ENCODE measurements around the gene GFPT2.

Gene GFPT2

DNA sequence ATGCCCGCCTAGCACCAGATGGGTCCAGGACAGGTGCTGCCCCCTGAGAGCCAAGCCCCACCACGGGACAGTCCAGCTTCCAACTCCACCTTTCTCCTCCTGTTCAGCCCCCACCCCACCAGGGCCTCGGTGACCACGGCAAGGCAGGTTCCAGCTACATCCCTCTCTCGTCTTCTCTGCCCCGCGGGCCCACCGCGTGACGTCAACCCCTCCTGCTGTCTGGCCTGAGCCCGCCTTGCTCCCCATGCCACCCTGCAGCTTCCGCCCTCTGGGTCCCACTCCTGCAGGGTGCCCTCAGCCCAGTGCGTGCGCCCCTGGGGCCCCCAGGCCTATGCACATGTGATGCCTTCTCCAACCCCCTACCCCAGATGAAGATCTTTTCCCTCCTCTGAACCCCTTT, 6.8 kb downstream of the GFPT2 start:
- TF ChIP-seq, protein P1, sequence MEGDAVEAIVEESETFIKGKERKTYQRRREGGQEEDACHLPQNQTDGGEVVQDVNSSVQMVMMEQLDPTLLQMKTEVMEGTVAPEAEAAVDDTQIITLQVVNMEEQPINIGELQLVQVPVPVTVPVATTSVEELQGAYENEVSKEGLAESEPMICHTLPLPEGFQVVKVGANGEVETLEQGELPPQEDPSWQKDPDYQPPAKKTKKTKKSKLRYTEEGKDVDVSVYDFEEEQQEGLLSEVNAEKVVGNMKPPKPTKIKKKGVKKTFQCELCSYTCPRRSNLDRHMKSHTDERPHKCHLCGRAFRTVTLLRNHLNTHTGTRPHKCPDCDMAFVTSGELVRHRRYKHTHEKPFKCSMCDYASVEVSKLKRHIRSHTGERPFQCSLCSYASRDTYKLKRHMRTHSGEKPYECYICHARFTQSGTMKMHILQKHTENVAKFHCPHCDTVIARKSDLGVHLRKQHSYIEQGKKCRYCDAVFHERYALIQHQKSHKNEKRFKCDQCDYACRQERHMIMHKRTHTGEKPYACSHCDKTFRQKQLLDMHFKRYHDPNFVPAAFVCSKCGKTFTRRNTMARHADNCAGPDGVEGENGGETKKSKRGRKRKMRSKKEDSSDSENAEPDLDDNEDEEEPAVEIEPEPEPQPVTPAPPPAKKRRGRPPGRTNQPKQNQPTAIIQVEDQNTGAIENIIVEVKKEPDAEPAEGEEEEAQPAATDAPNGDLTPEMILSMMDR (IDR thresholded peaks at IDR 0.05; ENCODE audit: insufficient read depth, low read depth, low read length, missing control alignments) = no peak
- no peak overlapping the region for H3K4me3 ChIP-seq (ENCODE audit: low read length)
- DNase-seq (ENCODE audit: low read depth) = no peak

DNA sequence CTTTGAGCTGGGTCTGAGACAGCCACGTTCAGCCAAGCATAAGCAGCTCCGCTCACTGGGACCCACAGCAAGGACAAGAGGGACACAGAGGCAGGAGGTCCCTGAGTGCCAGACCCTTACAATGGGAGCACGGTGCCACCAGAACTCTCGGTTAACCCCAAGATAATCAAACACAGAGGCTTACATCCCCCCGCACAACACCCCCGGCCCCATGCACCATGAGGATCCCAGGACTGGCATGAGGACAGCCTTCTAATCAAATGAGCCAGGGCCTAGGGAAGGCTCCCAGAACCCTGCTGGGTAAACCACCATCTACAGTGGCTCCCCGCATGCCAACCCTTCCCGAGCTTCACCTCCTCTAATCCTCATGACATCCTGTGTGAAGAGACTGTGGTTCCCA, 7.4 kb downstream of the GFPT2 start:
- DNase-seq (ENCODE audit: low read depth) = no peak
- TF ChIP-seq, protein P1 (IDR thresholded peaks at IDR 0.05; ENCODE audit: insufficient read depth, low read depth, low read length, missing control alignments) = no peak
- no peak overlapping the region for H3K4me3 ChIP-seq (ENCODE audit: low read length)

DNA sequence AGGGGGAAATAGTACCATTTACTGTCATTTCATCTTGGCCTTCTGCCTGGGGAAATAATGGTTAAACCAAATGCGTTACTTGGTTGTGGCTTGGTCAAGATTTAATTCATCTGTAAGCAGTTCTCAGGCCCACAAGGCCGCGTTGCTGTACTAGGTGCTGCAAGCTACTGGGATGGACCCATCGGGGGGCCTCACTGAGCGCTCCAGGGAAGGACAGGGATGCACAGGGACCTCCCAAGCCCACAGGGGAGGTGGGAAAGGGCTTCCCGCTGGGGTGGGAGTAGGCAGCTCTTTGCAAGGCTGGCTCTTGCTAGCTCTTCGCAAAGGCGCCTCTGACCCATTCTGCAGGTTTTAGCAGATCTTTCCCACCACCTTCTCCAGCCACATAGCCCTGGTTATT, 8.0 kb downstream of the GFPT2 start:
- TF ChIP-seq, protein P1 (IDR thresholded peaks at IDR 0.05; ENCODE audit: insufficient read depth, low read depth, low read length, missing control alignments) = no peak

DNA sequence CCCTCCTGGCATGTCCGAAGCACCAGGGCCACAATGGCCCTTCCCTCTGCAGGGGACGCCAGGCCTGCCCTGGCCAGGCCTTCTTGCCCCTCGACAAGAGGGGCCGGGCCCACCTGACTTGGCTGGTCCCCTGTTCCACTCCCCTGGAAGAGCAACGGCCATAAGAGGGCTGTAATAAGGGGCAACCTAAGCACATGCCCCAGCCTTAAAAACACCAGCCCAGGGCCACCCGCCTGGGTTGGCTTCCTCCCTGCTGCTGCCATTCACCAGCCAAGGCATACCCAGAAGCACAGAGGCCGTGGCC, 8.5 kb downstream of the GFPT2 start:
- TF ChIP-seq, protein P1 (IDR thresholded peaks at IDR 0.05; ENCODE audit: insufficient read depth, low read depth, low read length, missing control alignments) = no peak
- H3K4me3 ChIP-seq (ENCODE audit: low read length) = no peak overlapping the region
- DNase-seq (ENCODE audit: low read depth) = no peak

More for the DNA sequence above, 8.0 kb downstream of the GFPT2 start:
- DNase-seq (ENCODE audit: low read depth) = no peak
- H3K4me3 ChIP-seq (ENCODE audit: low read length) = no peak overlapping the region

DNA sequence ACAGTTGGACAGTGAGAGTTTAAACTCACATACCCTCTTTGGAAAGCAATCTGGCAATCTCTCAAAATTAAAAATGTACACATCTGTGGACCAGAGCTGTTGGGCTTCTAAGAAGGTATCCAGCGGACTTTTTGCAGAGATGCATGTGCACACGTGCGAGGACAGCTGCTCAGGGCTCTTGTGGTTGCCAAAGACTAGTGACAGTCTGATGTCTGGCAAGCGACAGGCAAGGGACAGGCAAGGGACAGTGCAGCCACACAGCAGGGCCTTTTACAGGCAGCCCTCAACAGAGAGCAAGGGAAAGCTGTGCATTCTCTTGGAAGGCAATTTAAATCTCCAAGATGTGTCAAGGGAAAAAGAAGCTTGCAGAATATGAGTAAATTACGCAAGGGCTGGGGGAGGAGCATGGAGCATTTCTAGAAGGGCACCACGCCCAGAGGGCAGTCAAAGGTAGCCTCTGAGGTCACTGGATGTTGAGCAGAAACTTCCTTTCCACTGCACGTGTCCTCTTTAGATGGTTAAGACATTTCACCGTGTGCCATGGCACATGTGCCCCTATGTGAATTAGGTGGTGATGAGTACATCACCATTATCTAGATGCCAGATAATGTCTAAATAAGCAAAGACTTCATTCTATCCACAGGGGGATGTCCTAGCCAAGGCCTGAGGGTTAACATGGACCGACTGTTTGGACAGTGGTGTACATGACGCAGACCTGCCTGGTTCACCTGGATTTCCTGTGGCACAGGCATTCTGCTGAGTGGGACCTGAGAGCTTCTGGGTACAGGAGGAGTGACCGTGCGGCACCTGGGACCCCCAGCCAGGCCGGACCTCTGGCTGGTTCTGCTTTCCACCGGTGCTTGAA, 9.1 kb downstream of the GFPT2 start:
- no peak for DNase-seq (ENCODE audit: low read depth)
- TF ChIP-seq, protein P1 (IDR thresholded peaks at IDR 0.05; ENCODE audit: insufficient read depth, low read depth, low read length, missing control alignments) = no peak
- no peak overlapping the region for H3K4me3 ChIP-seq (ENCODE audit: low read length)

DNA sequence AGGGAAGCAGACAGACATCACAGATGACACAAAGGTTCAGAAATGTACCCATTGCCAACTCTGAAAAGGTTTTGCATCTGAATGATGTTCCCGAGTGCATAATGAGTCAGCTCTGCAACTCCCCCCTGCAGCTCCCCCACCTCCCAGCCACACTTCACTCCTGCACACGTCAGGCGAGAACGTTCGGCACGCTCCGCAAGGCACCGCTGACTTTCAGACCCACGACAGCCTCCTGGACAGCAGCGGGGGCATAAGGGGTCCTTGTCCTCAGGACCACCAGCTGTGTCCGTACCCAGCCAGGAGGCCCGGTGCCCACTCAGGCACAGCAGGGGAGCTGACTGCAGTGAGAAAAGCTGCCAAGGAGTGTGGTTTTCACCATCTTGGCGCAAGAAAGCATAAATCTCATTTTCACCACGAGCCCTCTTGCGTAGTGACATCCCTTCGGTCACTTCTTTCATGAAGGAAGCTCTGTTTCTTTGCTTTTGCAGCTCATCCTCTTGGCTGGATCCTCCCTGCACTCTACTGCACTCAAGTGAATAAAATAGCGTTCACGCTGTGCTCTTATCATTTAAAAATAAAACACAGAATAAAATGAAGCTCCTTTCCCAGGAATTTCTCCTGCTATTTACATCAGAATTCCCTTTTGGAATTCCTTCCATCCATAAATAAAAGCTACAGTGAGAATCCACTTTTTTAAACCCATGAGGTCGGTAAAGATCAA, 9.9 kb downstream of the GFPT2 start:
- TF ChIP-seq, protein P1 (IDR thresholded peaks at IDR 0.05; ENCODE audit: insufficient read depth, low read depth, low read length, missing control alignments) = no peak
- no peak overlapping the region for H3K4me3 ChIP-seq (ENCODE audit: low read length)
- DNase-seq (ENCODE audit: low read depth) = no peak

All from epithelial cell of esophagus (primary cell).